ENCODE measurements around the gene PCGF2.

The PCGF2 gene

GRCh38 chr17:38702166-38702915 is 45.8 kb downstream of the PCGF2 start:
- DNase-seq = peak; percentile 51

- peak; percentile 32 for DNase-seq
Measured at GRCh38 chr17:38701504-38702165, 46.5 kb downstream of the PCGF2 start.

GRCh38 chr17:38698760-38699159 is 49.4 kb downstream of the PCGF2 start:
- no peak for DNase-seq

- DNase-seq = no peak
Measured at GRCh38 chr17:38697061-38697820, 50.9 kb downstream of the PCGF2 start.

- no peak for DNase-seq
Measured at GRCh38 chr17:38693700-38694329, 54.3 kb downstream of the PCGF2 start.

GRCh38 chr17:38691154-38691553 is 57.0 kb downstream of the PCGF2 start:
- no peak for DNase-seq

GRCh38 chr17:38690386-38690785 is 57.8 kb downstream of the PCGF2 start:
- no peak for DNase-seq

- no peak for DNase-seq
Measured at GRCh38 chr17:38687286-38687685, 60.9 kb downstream of the PCGF2 start.

- no peak for DNase-seq
Measured at GRCh38 chr17:38685491-38685890, 62.6 kb downstream of the PCGF2 start.
